Globus pallidus (tissue), 1 donor: ENCODE measurements around the gene OR13C2.
"Not testable (repeated sequence)": the region's sequence is repeated elsewhere in the genome, so short reads cannot be mapped to it uniquely, and the experiment has no call there.

ENCODE experiments used
- DNase-seq: peaks from one replicate; pipeline ENCODE4 v3.0.0-alpha.2; 2015; ENCODE audit warnings: low spot score

Gene OR13C2, protein sequence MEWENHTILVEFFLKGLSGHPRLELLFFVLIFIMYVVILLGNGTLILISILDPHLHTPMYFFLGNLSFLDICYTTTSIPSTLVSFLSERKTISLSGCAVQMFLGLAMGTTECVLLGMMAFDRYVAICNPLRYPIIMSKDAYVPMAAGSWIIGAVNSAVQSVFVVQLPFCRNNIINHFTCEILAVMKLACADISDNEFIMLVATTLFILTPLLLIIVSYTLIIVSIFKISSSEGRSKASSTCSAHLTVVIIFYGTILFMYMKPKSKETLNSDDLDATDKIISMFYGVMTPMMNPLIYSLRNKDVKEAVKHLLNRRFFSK

DNA sequence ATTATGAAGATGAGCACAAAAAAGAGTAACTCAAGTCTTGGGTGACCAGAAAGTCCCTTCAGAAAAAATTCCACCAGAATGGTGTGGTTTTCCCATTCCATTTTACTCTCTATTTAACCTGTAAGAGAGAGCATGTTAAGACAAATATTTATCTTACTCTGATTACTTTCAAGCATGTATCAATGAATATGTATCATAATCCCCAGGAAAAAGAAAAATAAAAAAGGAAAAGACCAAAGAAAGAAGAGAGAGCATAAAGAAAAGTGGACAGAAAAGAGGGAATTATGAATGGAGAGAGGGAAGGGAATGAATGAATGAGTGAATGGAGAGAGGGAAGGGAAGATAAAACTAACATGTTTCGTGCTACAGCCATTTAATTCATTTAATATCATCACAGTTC lies at the start of gene OR13C2:
TSS of gene OR13C2 (minus strand) at position 101 of the 400 bp plus-strand sequence. CDS start at position 101, 0 bp downstream.
- DNase-seq, result not testable (repeated sequence)

DNA sequence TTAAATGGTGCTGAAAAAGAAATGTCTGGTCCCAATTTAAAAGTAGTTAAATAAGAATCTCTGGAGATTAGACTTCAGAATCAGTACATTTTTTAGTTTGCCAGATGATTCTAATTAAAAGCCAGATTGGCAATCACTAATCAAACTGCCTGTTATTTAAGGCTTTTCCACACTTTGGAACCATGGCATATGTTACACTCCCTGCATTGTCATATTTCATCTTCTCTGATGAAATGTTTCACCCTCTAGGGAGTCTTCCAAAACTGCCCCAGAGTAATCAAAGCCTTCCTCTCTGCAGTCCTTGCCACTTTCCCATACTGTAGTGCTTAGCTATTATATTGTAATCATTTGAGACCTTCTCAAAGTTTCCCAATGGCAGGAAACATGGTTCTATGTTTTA lies 30.0 kb upstream of the OR13C2 start:
- DNase-seq, result no peak

- no peak for DNase-seq
Measured at GRCh38 chr9:104633976-104634520, 28.6 kb upstream of the OR13C2 start.

DNA sequence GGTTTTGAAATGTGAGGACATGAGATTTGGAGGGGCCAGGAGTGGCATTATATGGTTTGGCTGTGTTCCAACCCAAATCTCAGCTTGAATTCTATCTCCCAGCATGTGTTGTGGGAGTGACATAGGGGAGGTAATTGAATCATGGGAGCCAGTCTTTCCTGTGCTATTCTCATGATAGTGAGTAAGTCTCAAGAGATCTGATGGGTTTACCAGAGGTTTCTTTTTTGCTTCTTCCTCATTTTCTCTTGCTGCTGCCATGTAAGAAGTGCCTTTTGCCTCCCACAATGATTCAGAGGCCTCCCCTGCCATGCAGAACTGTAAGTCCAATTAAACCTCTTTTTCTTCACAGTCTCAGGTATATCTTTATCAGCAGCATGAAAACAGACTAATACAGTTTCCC lies 20.5 kb upstream of the OR13C2 start:
- not testable (repeated sequence) for DNase-seq

DNA sequence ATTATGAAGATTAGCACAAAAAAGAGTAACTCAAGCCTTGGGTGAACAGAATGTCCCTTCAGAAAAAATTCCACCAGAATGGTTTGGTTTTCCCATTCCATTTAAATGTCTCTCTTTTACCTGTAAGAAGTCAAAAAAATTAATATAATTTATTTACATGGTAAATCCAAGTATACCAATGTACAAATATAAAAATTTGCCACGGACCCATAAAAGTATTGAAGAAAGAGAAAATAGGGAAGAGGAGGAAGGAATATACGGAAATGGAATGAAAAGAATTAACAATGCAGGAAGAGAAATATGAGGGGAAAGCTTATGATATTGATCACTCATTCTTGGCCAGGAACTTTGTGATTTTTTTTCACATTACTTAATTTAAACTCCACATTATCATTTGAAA lies 12.7 kb upstream of the OR13C2 start, which contains the start of gene OR13C9:
TSS of gene OR13C9 (minus strand) at position 101 of the 400 bp plus-strand sequence. CDS start at position 101, 0 bp downstream.
- no peak for DNase-seq

DNA sequence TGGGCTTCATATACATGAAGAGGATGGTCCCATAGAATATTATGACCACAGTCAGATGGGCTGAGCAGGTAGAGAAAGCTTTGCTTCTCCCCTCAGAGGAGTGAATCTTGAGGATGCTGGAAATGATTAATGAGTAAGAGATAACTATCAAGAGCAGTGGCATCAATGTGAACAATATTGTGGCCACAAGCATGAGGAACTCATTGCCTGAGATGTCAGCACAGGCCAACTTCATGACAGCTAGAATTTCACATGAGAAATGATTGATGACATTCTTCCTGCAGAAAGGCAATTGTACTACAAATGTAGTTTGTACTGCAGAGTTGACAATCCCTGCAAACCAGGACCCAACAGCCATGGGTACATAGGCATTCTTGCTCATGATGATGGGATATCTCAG lies 12.0 kb upstream of the OR13C2 start:
- DNase-seq, result no peak

DNA sequence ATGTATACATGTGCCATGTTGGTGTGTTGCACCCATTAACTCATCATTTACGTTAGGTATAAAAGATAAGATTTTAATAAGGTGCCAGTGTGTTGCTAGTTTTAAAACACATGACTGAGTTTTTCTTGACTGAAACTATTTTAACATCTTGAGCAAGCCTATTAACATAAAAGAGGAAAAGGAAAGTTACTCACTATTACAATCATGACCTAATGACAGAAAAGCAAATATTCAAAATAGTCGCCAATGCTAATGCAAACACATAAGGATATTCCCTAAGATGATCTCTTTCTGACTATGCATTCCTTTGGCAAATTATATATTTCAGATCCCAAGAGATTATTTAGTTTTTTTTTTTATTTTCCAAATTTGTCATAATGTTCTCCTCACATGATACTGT lies 5.8 kb upstream of the OR13C2 start:
- DNase-seq, result no peak

- DNase-seq, result no peak
Measured at GRCh38 chr9:104608336-104608735, 2.9 kb upstream of the OR13C2 start.

DNA sequence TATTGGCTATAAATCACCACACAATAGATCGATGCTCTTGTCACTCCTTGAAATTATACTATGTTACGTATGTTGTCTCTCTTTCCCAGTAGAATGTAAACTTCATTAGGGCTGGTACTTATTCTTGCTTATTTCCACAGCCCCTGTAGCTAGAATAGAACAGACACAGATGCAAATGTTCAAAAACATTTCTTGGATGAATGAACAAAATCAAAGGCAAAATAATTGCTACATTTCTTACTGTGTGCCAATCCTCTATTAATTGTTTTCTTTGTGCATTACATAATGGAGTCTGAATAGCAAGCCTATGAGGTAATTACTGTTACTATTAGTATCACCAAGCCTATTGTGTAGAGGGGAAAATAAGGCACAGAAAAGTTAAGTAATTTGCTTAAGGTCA lies 725 bp upstream of the OR13C2 start:
- DNase-seq, result no peak

DNA sequence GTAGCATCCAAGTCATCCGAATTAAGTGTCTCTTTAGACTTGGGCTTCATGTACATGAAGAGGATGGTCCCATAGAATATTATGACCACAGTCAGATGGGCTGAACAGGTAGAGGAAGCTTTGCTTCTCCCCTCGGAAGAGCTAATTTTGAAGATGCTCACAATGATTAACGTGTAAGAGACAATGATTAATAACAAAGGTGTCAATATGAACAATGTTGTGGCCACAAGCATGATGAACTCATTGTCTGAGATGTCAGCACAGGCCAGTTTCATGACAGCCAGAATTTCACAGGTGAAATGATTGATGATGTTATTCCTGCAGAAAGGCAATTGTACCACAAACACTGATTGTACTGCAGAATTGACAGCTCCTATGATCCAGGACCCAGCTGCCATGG lies 626 bp downstream of the OR13C2 start:
- no peak for DNase-seq

GRCh38 chr9:104599313-104599712 lies 6.1 kb downstream of the OR13C2 start, which contains the start of gene OR13C5:
Gene OR13C5 (minus strand): TSS chr9:104599413. CDS start chr9:104599413, 0 bp downstream.
- DNase-seq, result not testable (repeated sequence)

DNA sequence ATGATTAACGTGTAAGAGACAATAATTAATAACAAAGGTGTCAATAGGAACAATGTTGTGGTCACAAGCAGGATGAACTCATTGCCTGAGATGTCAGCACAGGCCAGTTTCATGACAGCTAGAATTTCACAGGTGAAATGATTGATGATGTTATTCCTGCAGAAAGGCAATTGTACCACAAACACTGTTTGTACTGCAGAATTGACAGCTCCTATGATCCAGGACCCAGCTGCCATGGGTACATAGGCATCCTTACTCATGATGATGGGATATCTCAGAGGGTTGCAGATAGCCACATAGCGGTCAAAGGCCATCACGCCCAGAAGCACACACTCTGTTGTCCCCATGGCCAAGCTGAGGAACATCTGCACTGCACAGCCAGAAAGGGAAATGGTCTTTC lies 6.7 kb downstream of the OR13C2 start:
- not testable (repeated sequence) for DNase-seq

DNA sequence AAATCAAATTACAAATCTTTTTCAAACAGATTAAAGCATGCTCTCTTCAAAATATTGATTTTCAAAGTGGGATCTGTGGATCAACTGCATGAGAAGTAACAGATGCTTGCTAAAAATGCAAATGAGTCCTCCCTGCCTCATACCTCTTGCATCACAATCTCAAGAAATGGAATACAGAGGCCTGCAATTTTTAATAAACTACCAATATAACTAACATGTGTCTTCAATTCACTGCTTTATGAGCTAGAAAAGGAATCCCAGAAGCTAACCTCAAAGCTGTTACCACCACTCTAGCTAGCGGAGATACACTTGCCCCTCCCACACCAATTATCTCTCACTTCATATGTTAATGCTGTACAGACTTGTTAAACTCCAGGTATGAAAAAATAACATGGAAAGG lies 15.8 kb downstream of the OR13C2 start:
- DNase-seq, result no peak

- no peak for DNase-seq
Measured at GRCh38 chr9:104586496-104587180, 18.8 kb downstream of the OR13C2 start.

DNA sequence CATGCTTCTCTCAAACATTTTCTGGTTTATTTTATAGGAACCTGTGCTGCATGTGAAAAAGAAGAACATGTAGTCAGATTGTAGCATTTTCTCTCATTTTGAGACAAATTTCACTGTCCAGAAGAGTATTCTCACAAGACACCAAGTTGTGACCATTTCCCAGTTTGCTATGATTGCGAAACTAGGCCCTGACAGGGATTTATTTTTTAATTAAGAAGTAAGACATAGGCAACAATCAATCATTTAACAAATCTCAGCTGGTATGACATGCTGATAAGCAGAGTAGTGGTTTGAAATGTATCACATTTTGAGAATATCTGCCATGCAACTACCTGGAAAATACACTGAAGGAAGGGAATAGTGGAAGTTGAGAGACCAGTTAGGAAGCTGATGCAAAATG lies 24.9 kb downstream of the OR13C2 start:
- DNase-seq, result no peak

- no peak for DNase-seq
Measured at GRCh38 chr9:104577263-104577662, 28.2 kb downstream of the OR13C2 start.

DNA sequence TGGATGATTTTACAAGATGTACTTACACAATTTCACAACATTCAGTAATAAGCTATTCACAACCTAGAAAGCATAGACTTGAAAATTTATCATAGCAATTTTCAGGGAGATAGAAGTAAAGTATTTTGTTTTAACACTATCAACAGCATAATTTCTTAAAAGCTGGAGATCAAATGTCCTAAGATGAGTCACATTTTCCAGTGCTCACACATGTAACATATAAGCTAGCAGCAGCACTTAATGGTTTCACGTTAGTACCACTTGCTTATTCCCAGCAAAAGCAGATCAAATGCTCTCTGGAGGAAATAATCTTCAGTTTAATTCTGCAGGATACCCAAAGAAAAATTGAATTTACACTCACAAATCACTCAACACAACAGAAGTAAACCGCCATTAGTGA lies 30.0 kb downstream of the OR13C2 start:
- DNase-seq, result no peak

DNA sequence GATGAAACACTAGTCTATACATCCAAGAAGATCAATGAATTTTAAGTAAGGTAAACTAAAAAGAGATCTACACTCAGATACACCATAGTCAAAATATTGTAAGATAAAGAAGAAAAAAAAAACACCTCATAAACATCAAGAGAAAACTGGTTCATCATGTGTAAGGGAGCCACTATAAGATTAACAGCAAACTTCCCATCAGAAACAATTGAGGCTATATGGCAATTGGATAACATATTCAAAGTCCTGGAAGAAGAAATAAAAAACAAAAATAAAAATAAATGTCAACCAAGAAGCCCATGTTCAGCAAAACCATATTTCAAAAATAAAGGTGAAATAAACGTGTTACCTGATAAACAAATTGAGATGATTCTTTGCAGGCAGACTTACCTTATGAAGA lies 32.8 kb downstream of the OR13C2 start:
- no peak for DNase-seq

GRCh38 chr9:104568868-104569267 lies 36.6 kb downstream of the OR13C2 start, which contains the start of gene OR13C8:
Gene OR13C8 (plus strand): TSS chr9:104569168. CDS start chr9:104569168, 0 bp downstream.
- DNase-seq, result no peak

DNA sequence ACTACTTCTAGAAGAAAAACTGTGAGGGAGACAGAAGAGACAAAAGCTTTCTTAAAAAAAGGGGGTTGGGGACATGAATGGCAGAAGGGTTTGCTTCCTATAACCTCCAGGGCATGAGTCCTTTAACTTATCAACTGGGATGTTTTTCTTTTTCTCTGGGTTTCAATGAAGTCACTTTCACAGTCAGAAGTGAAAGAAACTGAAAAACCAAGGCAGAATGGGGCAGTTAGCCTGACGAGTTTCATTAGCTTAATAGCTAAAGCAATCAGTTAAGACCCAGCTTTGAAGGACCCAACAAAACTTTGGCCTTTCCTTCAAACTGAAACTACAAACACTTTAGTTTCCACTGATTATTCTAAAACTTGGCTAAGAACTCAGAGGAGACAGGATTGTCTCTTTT lies 41.1 kb downstream of the OR13C2 start:
- DNase-seq, result no peak

DNA sequence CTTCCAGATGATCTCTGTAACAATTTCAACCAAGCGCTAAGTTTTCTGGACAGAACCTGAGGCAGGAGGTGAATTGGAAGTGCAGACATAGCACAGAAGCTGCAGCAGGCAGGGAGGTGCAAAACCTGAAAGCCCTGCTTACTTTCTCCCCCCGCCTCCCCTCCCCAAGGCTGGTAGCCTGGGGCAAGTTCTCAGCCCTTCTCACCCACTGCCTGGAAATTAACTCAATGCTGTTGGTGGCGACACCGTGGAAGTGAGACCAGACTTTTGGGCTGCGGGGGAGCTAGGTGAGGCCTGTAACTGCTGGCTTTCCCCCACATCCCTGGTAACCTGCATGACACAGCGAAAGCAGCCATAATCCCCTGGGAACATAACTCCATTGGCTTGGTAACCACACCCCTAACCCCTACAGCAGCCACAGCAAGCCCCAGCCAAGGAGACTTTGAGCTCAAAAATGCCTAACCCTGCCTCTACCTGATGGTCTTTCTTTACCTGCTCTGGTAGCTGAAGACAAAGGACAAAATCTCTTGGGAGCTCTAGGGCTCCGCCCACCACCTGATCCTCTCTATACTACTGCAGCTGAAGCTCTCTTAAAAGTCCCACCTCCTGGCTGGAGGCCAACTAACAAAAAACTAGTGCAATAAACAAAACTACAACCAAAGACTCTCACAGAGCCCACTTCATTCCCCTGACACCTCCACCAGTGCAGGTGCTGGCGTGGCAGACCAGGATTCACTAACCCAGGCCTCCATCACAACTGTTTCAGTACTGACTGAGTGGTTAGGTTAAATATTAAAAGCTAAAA lies 48.4 kb downstream of the OR13C2 start:
- no peak for DNase-seq

- no peak for DNase-seq
Measured at GRCh38 chr9:104555521-104555920, 49.9 kb downstream of the OR13C2 start.
